SK-N-SH (cell line): ENCODE results near the gene TRHDE. TPM values are rescaled to one million over a fixed set of nuclear protein-coding genes. Genes with fewer than 3 reads are reported as not detected.

Source experiments
- CTCF ChIA-PET: fragments of 300-600, 350-600 bp; formaldehyde crosslinking; extraction: SDS; loops from one replicate; lab custom pipeline; 2021; lab: Yijun Ruan, JAX
- POLR2A ChIA-PET: fragments of 350-600 bp; sonication (Branson Sonifier 250); formaldehyde crosslinking; extraction: SDS; loops from one replicate; lab custom pipeline; 2020; ENCODE audit warnings: antibody characterized with exemption, inconsistent platforms; lab: Yijun Ruan, JAX
- DNase-seq: peaks from one replicate; pipeline ENCODE4 v3.0.0; 2012
- H2AFZ ChIP-seq: fragments of 200-600 bp; sonication (generic); 2 replicates; pipeline ENCODE4 v1.8.1; 2016; ENCODE audit warnings: antibody characterized with exemption, mild to moderate bottlenecking, low read depth
- H3F3A ChIP-seq: fragments of 200-600 bp; sonication (generic); replicated peaks from 2 replicates; pipeline ENCODE3; 2016; ENCODE audit warnings: antibody characterized with exemption, mild to moderate bottlenecking; ENCODE audit not compliant: insufficient read depth
- H3K27ac ChIP-seq, 2 experiments: fragments of 200-500 bp in 1 of 2; fragments of 200-600 bp in 1 of 2; sonication (Bioruptor generic) in 1 of 2; sonication (generic), shearing (Covaris generic) in 1 of 2; 2 replicates each; pipeline versions ENCODE4 v1.5.1 to v1.6.1; 2014 to 2016; ENCODE audit warnings: low read depth in 2 of 2, inconsistent platforms in 1 of 2, low read length in 1 of 2, mild to moderate bottlenecking in 1 of 2, mixed read lengths in 1 of 2
- H3K27me3 ChIP-seq: fragments of 200-600 bp; sonication (generic), shearing (Covaris generic); 2 replicates; pipeline ENCODE4 v1.6.1; 2016; ENCODE audit warnings: mixed run types; ENCODE audit not compliant: insufficient read depth
- H3K36me3 ChIP-seq, 2 experiments: fragments of 200-500 bp in 1 of 2; fragments of 200-600 bp in 1 of 2; sonication (Bioruptor generic) in 1 of 2; sonication (generic) in 1 of 2; replicated peaks in 1 of 2; 2 replicates each; pipeline versions ENCODE3 to v1.5.1; 2014 to 2016; ENCODE audit warnings: low read length in 1 of 2, mild to moderate bottlenecking in 1 of 2; ENCODE audit not compliant: insufficient read depth in 2 of 2, control insufficient read depth in 1 of 2
- H3K4me1 ChIP-seq, 2 experiments: fragments of 200-500 bp in 1 of 2; fragments of 200-600 bp in 1 of 2; sonication (Bioruptor generic) in 1 of 2; sonication (generic), shearing (Covaris generic) in 1 of 2; 2 replicates each; pipeline versions ENCODE4 v1.5.1 to v1.6.1; 2014 to 2016; ENCODE audit warnings: low read depth in 1 of 2, low read length in 1 of 2, mixed run types in 1 of 2; ENCODE audit not compliant: insufficient read depth in 2 of 2, control insufficient read depth in 1 of 2
- H3K4me2 ChIP-seq: fragments of 200-600 bp; sonication (generic), shearing (Covaris generic); 2 replicates; pipeline ENCODE4 v1.6.1; 2017; ENCODE audit warnings: mixed run types
- H3K4me3 ChIP-seq, 2 experiments: fragments of 200-500 bp in 1 of 2; fragments of 200-600 bp in 1 of 2; sonication (Bioruptor generic) in 1 of 2; sonication (generic), shearing (Covaris generic) in 1 of 2; 2 replicates each; pipeline versions ENCODE4 v1.5.1 to v1.8.1; 2014 to 2016; ENCODE audit warnings: low read depth in 2 of 2, inconsistent platforms in 1 of 2, low read length in 1 of 2, mild to moderate bottlenecking in 1 of 2, mixed read lengths in 1 of 2, moderate library complexity in 1 of 2
- H3K79me2 ChIP-seq: fragments of 200-600 bp; sonication (generic); 2 replicates; pipeline ENCODE4 v1.8.1; 2017; ENCODE audit warnings: mild to moderate bottlenecking; ENCODE audit not compliant: insufficient read depth
- H3K9ac ChIP-seq: fragments of 200-600 bp; sonication (generic); 2 replicates; pipeline ENCODE4 v1.6.1; 2017; ENCODE audit warnings: mixed run types
- H3K9me2 ChIP-seq: fragments of 200-600 bp; sonication (generic); 2 replicates; pipeline ENCODE4 v1.6.1; 2017; ENCODE audit warnings: mixed run types
- H3K9me3 ChIP-seq: fragments of 200-600 bp; sonication (generic); 2 replicates; pipeline ENCODE4 v1.6.1; 2017; ENCODE audit warnings: mixed run types, mild to moderate bottlenecking, moderate library complexity
- H4K20me1 ChIP-seq: fragments of 200-600 bp; sonication (generic); 2 replicates; pipeline ENCODE4 v1.6.1; 2017; ENCODE audit warnings: mild to moderate bottlenecking, mixed run types; ENCODE audit not compliant: insufficient read depth
- ELF1 ChIP-seq: IDR thresholded peaks from 2 replicates; pipeline ENCODE4 v1.4.0; 2012
- EP300 ChIP-seq, 2 experiments: IDR thresholded peaks; 2 replicates each; pipeline versions ENCODE4 v1.4.0 to v1.6.1; 2012; ENCODE audit warnings: borderline replicate concordance in 1 of 2, low read depth in 1 of 2, low read length in 1 of 2
- EZH2phosphoT487 ChIP-seq: fragments of 200-600 bp; sonication (generic); IDR thresholded peaks from 2 replicates; pipeline ENCODE4 v1.6.1; 2017; ENCODE audit warnings: low read depth, mixed run types, mild to moderate bottlenecking, antibody characterized with exemption, moderate library complexity, borderline replicate concordance
- FOSL2 ChIP-seq: IDR thresholded peaks from 2 replicates; pipeline ENCODE4 v1.4.0; 2012; ENCODE audit warnings: low read depth, mild to moderate bottlenecking, moderate library complexity, borderline replicate concordance
- FOXJ3 ChIP-seq: sonication (generic); formaldehyde crosslinking; IDR thresholded peaks from 2 replicates; pipeline ENCODE4 v1.5.1; 2020; ENCODE audit warnings: mild to moderate bottlenecking, missing genetic modification reagents
- FOXM1 ChIP-seq: IDR thresholded peaks from 2 replicates; pipeline ENCODE4 v1.4.0; 2012; ENCODE audit warnings: low read depth, mild to moderate bottlenecking
- GATA2 ChIP-seq: sonication (generic); formaldehyde crosslinking; IDR thresholded peaks from 2 replicates; pipeline ENCODE4 v1.5.0; 2020; ENCODE audit warnings: mild to moderate bottlenecking, missing genetic modification reagents
- JUND ChIP-seq: IDR thresholded peaks from 2 replicates; pipeline ENCODE4 v1.4.0; 2012
- MAX ChIP-seq: IDR thresholded peaks from 2 replicates; pipeline ENCODE4 v1.4.0; 2012; ENCODE audit warnings: low read depth
- MXI1 ChIP-seq: IDR thresholded peaks from 2 replicates; pipeline ENCODE4 v1.6.1; 2012; ENCODE audit warnings: mild to moderate bottlenecking, low read depth, low read length, improper control_type of control experiment
- NRF1 ChIP-seq: IDR thresholded peaks from 2 replicates; pipeline ENCODE4 v1.6.1; 2012; ENCODE audit warnings: low read depth, mild to moderate bottlenecking, low read length
- POLR2AphosphoS5 ChIP-seq: IDR thresholded peaks from 2 replicates; pipeline ENCODE4 v1.6.1; 2012; ENCODE audit warnings: low read depth, low read length
- RCOR1 ChIP-seq: fragments of 150-350 bp; IDR thresholded peaks from 2 replicates; pipeline ENCODE4 v1.6.1; 2017; ENCODE audit warnings: antibody characterized with exemption, low read length
- RFX5 ChIP-seq: IDR thresholded peaks from 2 replicates; pipeline ENCODE4 v1.6.1; 2012; ENCODE audit warnings: mild to moderate bottlenecking, improper control_type of control experiment, low read length
- RXRA ChIP-seq: IDR thresholded peaks from 2 replicates; pipeline ENCODE4 v1.4.0; 2012; ENCODE audit warnings: low read depth, mild to moderate bottlenecking, borderline replicate concordance
- SIN3A ChIP-seq: IDR thresholded peaks from 2 replicates; pipeline ENCODE4 v1.6.1; 2012; ENCODE audit warnings: low read depth, mild to moderate bottlenecking, low read length, moderate library complexity, borderline replicate concordance
- SMC3 ChIP-seq: IDR thresholded peaks from 2 replicates; pipeline ENCODE4 v1.6.1; 2012; ENCODE audit warnings: low read depth, low read length, improper control_type of control experiment
- TAF1 ChIP-seq: IDR thresholded peaks from 2 replicates; pipeline ENCODE4 v1.6.1; 2012; ENCODE audit warnings: low read depth, mild to moderate bottlenecking, low read length, moderate library complexity, borderline replicate concordance
- USF1 ChIP-seq: IDR thresholded peaks from 2 replicates; pipeline ENCODE4 v1.4.0; 2012; ENCODE audit warnings: low read depth, borderline replicate concordance
- YY1 ChIP-seq: IDR thresholded peaks from 2 replicates; pipeline ENCODE4 v1.4.0; 2012; ENCODE audit warnings: low read depth, mild to moderate bottlenecking
- WGBS: methylation state at CpG from one replicate; pipeline ENCODE4 v1.1.6; 2017; ENCODE audit warnings: low lambda C conversion rate; 5-methylcytosine and 5-hydroxymethylcytosine counted together
- polyA plus RNA-seq, 3 experiments: library from polyadenylated mRNA; depleted of rRNA; stranded (reverse); fragments of >200 nt; gene quantifications; 2 replicates each; pipeline ENCODE4 v1.2.3, GENCODE V29; 2012
- TF ChIP-seq, protein P1 (sequence below): IDR thresholded peaks from 2 replicates; pipeline ENCODE4; 2012
- TF ChIP-seq, protein P2 (sequence below): fragments of 150-350 bp; IDR thresholded peaks from 2 replicates; pipeline ENCODE4 v1.6.1; 2017; ENCODE audit warnings: antibody characterized with exemption, low read length, low read depth, borderline replicate concordance

Gene TRHDE
- polyA plus RNA-seq, 1 of the 3 experiments (the other 2 are of a cell fraction) = 0.46 TPM

DNA sequence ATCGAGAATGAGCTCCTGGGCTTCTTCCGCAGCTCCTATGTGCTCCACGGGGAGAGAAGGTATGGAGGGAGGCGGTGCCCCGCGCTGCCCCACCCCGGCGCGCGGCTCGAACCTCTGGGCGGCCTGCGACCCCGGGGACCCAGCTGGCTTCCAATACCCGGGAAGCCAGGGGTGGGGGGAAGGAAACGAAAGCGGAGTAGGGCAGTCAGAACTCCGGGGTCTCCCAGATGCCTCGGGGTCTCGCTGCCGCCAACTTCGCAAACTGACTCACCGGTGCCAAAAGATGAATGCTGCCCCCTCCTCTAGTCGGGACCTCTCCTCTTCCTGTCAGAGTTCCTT lies 1.3 kb downstream of the TRHDE start:
- ChIA-PET POLR2A (no interaction called here), CTCF (interaction anchor here (1.5 to 2.5 kb wide), 2 partner anchors 9 to 256 kb away, joined by 7 to 15 read pairs; no protein-coding TSS in a partner anchor)
- Histone ChIP-seq H3K36me3 (no peaks in the 10 kb centered on the region), H3K9me2 (no peaks in the 10 kb centered on the region), H3K4me3 (peak overlapping the region; percentile 12 to 69; a peak in 3 of 4 replicates), H3K79me2 (0 out of 2 replicates have a peak, but pooled peaks cover 3% of the 10 kb centered on the region), H3F3A (no peaks in the 10 kb centered on the region), H4K20me1 (no peaks in the 10 kb centered on the region), H3K9ac (0 out of 2 replicates have a peak overlapping the region, but pooled peaks have one; percentile 30), H3K4me2 (peak overlapping the region; percentile 87), H3K27ac (no peak overlapping the region), H2AFZ (peak overlapping the region; percentile 77; the same call in 1 of the 2 replicates), H3K9me3 (no peaks in the 10 kb centered on the region), H3K4me1 (peaks cover under 1 to 6% of the 10 kb centered on the region in 2 experiments; a peak in 1 of 4 replicates), H3K27me3 (no peaks in the 10 kb centered on the region)
- DNase-seq = no peak
- no peak for TF ChIP-seq MXI1
- TF ChIP-seq RXRA = no peak
- TF ChIP-seq NRF1 = no peak
- no peak for TF ChIP-seq TAF1
- TF ChIP-seq SMC3 = no peak
- TF ChIP-seq RCOR1 = no peak
- TF ChIP-seq USF1 = no peak
- TF ChIP-seq ELF1 = no peak
- no peak for TF ChIP-seq MAX
- TF ChIP-seq JUND = no peak
- no peak for TF ChIP-seq YY1
- no peak for TF ChIP-seq POLR2AphosphoS5
- no peak for TF ChIP-seq RFX5
- TF ChIP-seq EZH2phosphoT487 = no peak
- WGBS = 3% methylated on average over 21 of the region's 24 CpGs

GRCh38 chr12:72273851-72274351 lies 1.7 kb downstream of the TRHDE start:
- H3K27me3 ChIP-seq = no peaks in the 10 kb centered on the region
- no peaks in the 10 kb centered on the region for H3K9me2 ChIP-seq
- H3K79me2 ChIP-seq = 0 out of 2 replicates have a peak, but pooled peaks cover 3% of the 10 kb centered on the region
- CTCF ChIA-PET = interaction anchor here (1.5 to 2.5 kb wide), 2 partner anchors 9 to 257 kb away, joined by 7 to 15 read pairs; no protein-coding TSS in a partner anchor
- H3K4me1 ChIP-seq = peaks cover 0 to 6% of the 10 kb centered on the region in 2 experiments; a peak in 1 of 4 replicates
- TF ChIP-seq, protein P1, sequence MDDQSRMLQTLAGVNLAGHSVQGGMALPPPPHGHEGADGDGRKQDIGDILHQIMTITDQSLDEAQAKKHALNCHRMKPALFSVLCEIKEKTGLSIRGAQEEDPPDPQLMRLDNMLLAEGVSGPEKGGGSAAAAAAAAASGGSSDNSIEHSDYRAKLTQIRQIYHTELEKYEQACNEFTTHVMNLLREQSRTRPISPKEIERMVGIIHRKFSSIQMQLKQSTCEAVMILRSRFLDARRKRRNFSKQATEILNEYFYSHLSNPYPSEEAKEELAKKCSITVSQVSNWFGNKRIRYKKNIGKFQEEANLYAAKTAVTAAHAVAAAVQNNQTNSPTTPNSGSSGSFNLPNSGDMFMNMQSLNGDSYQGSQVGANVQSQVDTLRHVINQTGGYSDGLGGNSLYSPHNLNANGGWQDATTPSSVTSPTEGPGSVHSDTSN = no peak
- TF ChIP-seq FOXM1 (no peak), MXI1 (no peak), POLR2AphosphoS5 (no peak), EP300 (IDR thresholded peaks at IDR 0.05; ENCODE audit: borderline replicate concordance in 1 of 2, low read depth in 1 of 2, low read length in 1 of 2) (no peak), RFX5 (no peak), FOSL2 (no peak), FOXJ3 (CRISPR knock-in tag) (no peak), TAF1 (no peak), SIN3A (no peak), USF1 (no peak), GATA2 (CRISPR knock-in tag) (no peak)
- TF ChIP-seq, protein P2, sequence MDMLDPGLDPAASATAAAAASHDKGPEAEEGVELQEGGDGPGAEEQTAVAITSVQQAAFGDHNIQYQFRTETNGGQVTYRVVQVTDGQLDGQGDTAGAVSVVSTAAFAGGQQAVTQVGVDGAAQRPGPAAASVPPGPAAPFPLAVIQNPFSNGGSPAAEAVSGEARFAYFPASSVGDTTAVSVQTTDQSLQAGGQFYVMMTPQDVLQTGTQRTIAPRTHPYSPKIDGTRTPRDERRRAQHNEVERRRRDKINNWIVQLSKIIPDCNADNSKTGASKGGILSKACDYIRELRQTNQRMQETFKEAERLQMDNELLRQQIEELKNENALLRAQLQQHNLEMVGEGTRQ = no peak
- TF ChIP-seq, all 33 proteins: peak for 0
- POLR2A ChIA-PET = no interaction called here
- Histone ChIP-seq H3F3A (no peaks in the 10 kb centered on the region), H3K4me3 (peak overlapping the region in 1 of 2 experiments; percentile 69; a peak in 2 of 4 replicates), H3K36me3 (no peaks in the 10 kb centered on the region), H3K27ac (no peak overlapping the region), H4K20me1 (no peaks in the 10 kb centered on the region), H2AFZ (peak overlapping the region; percentile 77; the same call in 1 of the 2 replicates), H3K9ac (no peak overlapping the region), H3K4me2 (peak overlapping the region; percentile 87), H3K9me3 (no peaks in the 10 kb centered on the region)
- no peak for DNase-seq
- WGBS = 17% methylated on average over 17 of the region's 17 CpGs
